H1 (cell line): Measurements from ENCODE around the gene CYBRD1. TPM values are rescaled to one million over a fixed set of nuclear protein-coding genes. Genes with fewer than 3 reads are reported as not detected.
A peak's percentile ranks its signal among the peaks of the same experiment; 100 is the strongest.

ENCODE experiments used
- CTCF ChIA-PET: fragments of 300-600 bp; sonication (Branson Sonifier 250); formaldehyde crosslinking; loops from one replicate; lab custom pipeline; 2021; ENCODE audit not compliant: partially characterized antibody; lab: Charles Lee
- POLR2A ChIA-PET: fragments of 300-600 bp; sonication (Branson Sonifier 250); formaldehyde crosslinking; loops from one replicate; lab custom pipeline; 2021; ENCODE audit warnings: inconsistent platforms; ENCODE audit not compliant: partially characterized antibody; lab: Charles Lee
- DNase-seq, 2 experiments: peaks; one replicate each; pipeline versions ENCODE4 v3.0.0 to v3.0.0-alpha.2; 2010 to 2022; ENCODE audit warnings: low spot score in 2 of 2, low read depth in 1 of 2, mixed read lengths in 1 of 2
- FAIRE-seq: peaks from 2 replicates; lab custom pipeline; 2011; peaks lifted over from hg19 to GRCh38; lab: Jason Lieb, UNC
- H2AFZ ChIP-seq: 2 replicates; pipeline ENCODE4 v1.8.1; 2012; ENCODE audit warnings: low read length, inconsistent platforms
- H2AK5ac ChIP-seq: 2 replicates; pipeline ENCODE4 v1.6.1; 2013; ENCODE audit warnings: low read depth, low read length
- H2BK120ac ChIP-seq: replicated peaks from 2 replicates; pipeline ENCODE3; 2013; ENCODE audit warnings: low read depth, low read length, inconsistent platforms
- H2BK12ac ChIP-seq: 2 replicates; pipeline ENCODE4 v1.6.1; 2013; ENCODE audit warnings: low read depth, low read length
- H2BK15ac ChIP-seq: 2 replicates; pipeline ENCODE4 v1.6.1; 2013; ENCODE audit warnings: low read length
- H2BK20ac ChIP-seq: 2 replicates; pipeline ENCODE4 v1.6.1; 2013; ENCODE audit warnings: low read length
- H2BK5ac ChIP-seq: 2 replicates; pipeline ENCODE4 v1.6.1; 2013; ENCODE audit warnings: low read depth, low read length
- H3K14ac ChIP-seq: 2 replicates; pipeline ENCODE4 v1.6.1; 2013; ENCODE audit warnings: inconsistent platforms; ENCODE audit not compliant: insufficient read length
- H3K18ac ChIP-seq: 2 replicates; pipeline ENCODE4 v1.6.1; 2013; ENCODE audit warnings: low read length; ENCODE audit errors: extremely low read depth
- H3K23ac ChIP-seq: 2 replicates; pipeline ENCODE4 v1.6.1; 2013; ENCODE audit warnings: inconsistent platforms; ENCODE audit not compliant: insufficient read length
- H3K23me2 ChIP-seq: 2 replicates; pipeline ENCODE4 v1.6.1; 2013; ENCODE audit warnings: low read depth, low read length
- H3K27ac ChIP-seq: 2 replicates; pipeline ENCODE4 v1.6.1; 2011; ENCODE audit warnings: low read depth, low read length, inconsistent platforms
- H3K27me3 ChIP-seq, 4 experiments: replicated peaks in 1 of 4; 1 replicate in 1 of 4; 2 replicates in 3 of 4; pipeline versions ENCODE4 v1.6.1 to v1.8.1; 2011 to 2013; ENCODE audit warnings: low read length in 3 of 4, mild to moderate bottlenecking in 3 of 4, inconsistent platforms in 2 of 4, mixed read lengths in 2 of 4, moderate library complexity in 1 of 4; ENCODE audit not compliant: control insufficient read depth in 3 of 4, insufficient read depth in 3 of 4; ENCODE audit errors: extremely low read depth in 1 of 4
- H3K36me3 ChIP-seq, 4 experiments: 2 replicates each; pipeline versions ENCODE4 v1.6.1 to v1.8.1; 2011 to 2013; ENCODE audit warnings: mild to moderate bottlenecking in 4 of 4, low read length in 3 of 4, moderate library complexity in 2 of 4, control low read depth in 1 of 4, inconsistent platforms in 1 of 4; ENCODE audit not compliant: insufficient read depth in 4 of 4, control insufficient read depth in 2 of 4
- H3K4ac ChIP-seq: replicated peaks from 2 replicates; pipeline ENCODE3; 2013; ENCODE audit warnings: low read length, low read depth, mixed read lengths, inconsistent platforms; ENCODE audit not compliant: insufficient read length
- H3K4me1 ChIP-seq, 4 experiments: replicated peaks in 1 of 4; 1 replicate in 1 of 4; 2 replicates in 3 of 4; pipeline versions ENCODE4 v1.6.1 to v1.8.1; 2011 to 2013; ENCODE audit warnings: low read length in 3 of 4, inconsistent platforms in 2 of 4, mixed read lengths in 1 of 4; ENCODE audit not compliant: insufficient read depth in 4 of 4, control insufficient read depth in 3 of 4
- H3K4me2 ChIP-seq, 2 experiments: 2 replicates each; pipeline versions ENCODE4 v1.6.1 to v1.8.1; 2011 to 2013; ENCODE audit warnings: low read depth in 2 of 2, low read length in 2 of 2, control low read depth in 1 of 2, inconsistent platforms in 1 of 2, mild to moderate bottlenecking in 1 of 2; ENCODE audit not compliant: insufficient read depth in 1 of 2
- H3K4me3 ChIP-seq, 4 experiments: fragments of 200-600, 300-600 bp in 1 of 4; sonication (generic), shearing (Covaris generic), sonication (Bioruptor Twin) in 1 of 4; 2 replicates each; pipeline versions ENCODE4 v1.5.1 to v1.8.1; 2011 to 2016; ENCODE audit warnings: low read length in 4 of 4, low read depth in 3 of 4, control low read depth in 2 of 4, inconsistent platforms in 2 of 4, mild to moderate bottlenecking in 2 of 4, mixed read lengths in 1 of 4, moderate library complexity in 1 of 4; ENCODE audit not compliant: insufficient read depth in 2 of 4; ENCODE audit errors: extremely low read depth in 1 of 4
- H3K56ac ChIP-seq: replicated peaks from 2 replicates; pipeline ENCODE3; 2013; ENCODE audit warnings: low read depth, mild to moderate bottlenecking, mixed read lengths, low read length, inconsistent platforms; ENCODE audit not compliant: insufficient read length
- H3K79me1 ChIP-seq: 2 replicates; pipeline ENCODE4 v1.6.1; 2013; ENCODE audit warnings: low read depth, low read length, control low read depth
- H3K79me2 ChIP-seq, 2 experiments: 2 replicates each; pipeline versions ENCODE4 v1.6.1 to v1.8.1; 2012 to 2013; ENCODE audit warnings: low read length in 2 of 2, mild to moderate bottlenecking in 2 of 2, inconsistent platforms in 1 of 2; ENCODE audit not compliant: insufficient read depth in 2 of 2, control insufficient read depth in 1 of 2
- H3K9ac ChIP-seq, 4 experiments: replicated peaks in 1 of 4; 1 replicate in 1 of 4; 2 replicates in 3 of 4; pipeline versions ENCODE4 v1.6.1 to v1.8.1; 2011 to 2013; ENCODE audit warnings: low read depth in 3 of 4, low read length in 3 of 4, control low read depth in 2 of 4, mild to moderate bottlenecking in 2 of 4, moderate library complexity in 2 of 4, inconsistent platforms in 1 of 4; ENCODE audit errors: extremely low read depth in 1 of 4
- H3K9me3 ChIP-seq, 2 experiments: 2 replicates each; pipeline versions ENCODE4 v1.6.1 to v1.8.1; 2012 to 2013; ENCODE audit warnings: mild to moderate bottlenecking in 2 of 2, moderate library complexity in 2 of 2, control low read depth in 1 of 2, inconsistent platforms in 1 of 2, low read depth in 1 of 2, low read length in 1 of 2, mixed read lengths in 1 of 2; ENCODE audit not compliant: insufficient read depth in 2 of 2
- H4K20me1 ChIP-seq, 2 experiments: replicated peaks in 1 of 2; 2 replicates each; pipeline versions ENCODE3 to v1.8.1; 2011 to 2013; ENCODE audit warnings: inconsistent platforms in 2 of 2, low read length in 2 of 2, mild to moderate bottlenecking in 1 of 2; ENCODE audit not compliant: insufficient read depth in 2 of 2, control insufficient read depth in 1 of 2
- H4K5ac ChIP-seq: 2 replicates; pipeline ENCODE4 v1.6.1; 2013; ENCODE audit warnings: low read length, low read depth, mixed read lengths, inconsistent platforms; ENCODE audit not compliant: insufficient read length
- H4K8ac ChIP-seq: 2 replicates; pipeline ENCODE4 v1.8.0; 2013; ENCODE audit warnings: mild to moderate bottlenecking, moderate library complexity, low read length, inconsistent platforms; ENCODE audit not compliant: insufficient read depth; ENCODE audit errors: extremely low read depth
- H4K91ac ChIP-seq: replicated peaks from 2 replicates; pipeline ENCODE3; 2013; ENCODE audit warnings: low read length, mixed read lengths, inconsistent platforms; ENCODE audit not compliant: insufficient read length
- BRCA1 ChIP-seq: IDR thresholded peaks from 2 replicates; pipeline ENCODE4 v1.6.1; 2012; ENCODE audit warnings: low read depth, low read length, improper control_type of control experiment
- CHD2 ChIP-seq: IDR thresholded peaks from 2 replicates; pipeline ENCODE4 v1.6.1; 2012; ENCODE audit warnings: low read length, improper control_type of control experiment
- EZH2 ChIP-seq: fragments of 200-600 bp; sonication (generic); IDR thresholded peaks from 2 replicates; pipeline ENCODE4 v1.7.1; 2012; ENCODE audit warnings: low read depth, mild to moderate bottlenecking, moderate library complexity, low read length, inconsistent platforms; ENCODE audit not compliant: severe bottlenecking
- FOSL1 ChIP-seq: IDR thresholded peaks from 2 replicates; pipeline ENCODE4 v1.6.1; 2011; ENCODE audit warnings: mild to moderate bottlenecking, low read depth, low read length, moderate library complexity; ENCODE audit not compliant: insufficient read depth
- HDAC6 ChIP-seq: IDR thresholded peaks from one replicate; pipeline ENCODE4 v1.7.1; 2012; ENCODE audit warnings: low read depth, mild to moderate bottlenecking, inconsistent platforms, low read length, moderate library complexity
- JUN ChIP-seq: IDR thresholded peaks from 2 replicates; pipeline ENCODE4 v1.6.1; 2011; ENCODE audit warnings: low read depth, mild to moderate bottlenecking, improper control_type of control experiment, low read length
- JUND ChIP-seq: IDR thresholded peaks from 2 replicates; pipeline ENCODE4 v1.6.1; 2011; ENCODE audit warnings: mild to moderate bottlenecking, improper control_type of control experiment, low read length
- RBBP5 ChIP-seq: IDR thresholded peaks from 2 replicates; pipeline ENCODE4 v1.7.1; 2012; ENCODE audit warnings: low read depth, mild to moderate bottlenecking, inconsistent platforms, low read length, moderate library complexity, borderline replicate concordance
- SP1 ChIP-seq: IDR thresholded peaks from 2 replicates; pipeline ENCODE4 v1.6.1; 2011; ENCODE audit warnings: low read depth, low read length
- TAF7 ChIP-seq: optimal IDR thresholded peaks from 2 replicates; pipeline ENCODE3; 2011; ENCODE audit warnings: low read depth, mild to moderate bottlenecking, inconsistent platforms, low read length, moderate library complexity, borderline replicate concordance
- TBP ChIP-seq: IDR thresholded peaks from 2 replicates; pipeline ENCODE4 v1.6.1; 2011; ENCODE audit warnings: low read depth, low read length, improper control_type of control experiment
- WGBS, 2 experiments: shearing (Covaris generic) in 1 of 2; methylation state at CpG; one replicate each; pipeline versions ENCODE4 v1.1.6 to v1.1.7; 2013 to 2015; ENCODE audit warnings: low lambda C conversion rate in 2 of 2, mixed read lengths in 2 of 2, inconsistent platforms in 1 of 2, low coverage in 1 of 2, missing lambda C conversion rate in 1 of 2; ENCODE audit not compliant: insufficient replicate concordance in 2 of 2, insufficient coverage in 1 of 2, insufficient read length in 1 of 2; ENCODE audit errors: extremely low coverage in 1 of 2, missing lambda C conversion rate in 1 of 2; 5-methylcytosine and 5-hydroxymethylcytosine counted together
- polyA plus RNA-seq, 7 experiments: library from polyadenylated mRNA; depleted of rRNA in 3 of 7; stranded (reverse) in 5 of 7; unstranded in 2 of 7; fragments of >200 nt in 5 of 7; fragments of 200-250 nt in 2 of 7; gene quantifications; 1 replicate in 5 of 7; 2 replicates in 1 of 7; 4 replicates in 1 of 7; pipeline versions ENCODE4 v1.2.1 to v1.2.3, GENCODE V29; 2011 to 2013; ENCODE audit warnings: missing spikeins in 2 of 7, mixed read lengths in 2 of 7
- total RNA-seq: library from RNA; stranded (reverse); fragmentation: NEBNext Ultra II Directional; extraction: Animal tissue kit (Norgen Biotek cat#: 25700); gene quantifications from 2 replicates; pipeline ENCODE4 v1.2.1, GENCODE V29; 2021

CYBRD1 gene
- total and polyA plus RNA-seq, 2 of the 8 experiments (the other 6 are each of a cell fraction or from before 2014, with no cell fraction given), result 10.7 to 12.6 TPM

DNA sequence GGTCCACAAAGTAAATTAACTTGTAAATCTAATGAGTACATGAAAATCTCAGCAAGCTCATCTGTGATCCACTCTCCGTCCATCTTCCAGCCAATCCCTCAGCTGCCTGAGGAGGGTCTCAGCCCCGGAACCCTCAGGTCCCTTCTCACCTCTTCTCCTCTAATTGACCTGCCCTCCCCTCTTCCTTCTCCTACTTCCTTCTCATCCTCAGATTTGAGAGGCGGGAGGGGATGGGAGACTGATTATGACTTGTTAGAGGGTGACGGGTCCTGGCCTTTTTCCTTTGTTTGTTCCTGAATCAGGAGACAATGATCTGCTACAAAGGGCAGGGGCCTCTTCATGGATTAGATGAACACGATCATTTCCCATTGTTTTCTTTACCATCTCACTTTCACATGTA lies 80.1 kb downstream of the CYBRD1 start:
- ChIA-PET CTCF (interaction anchor here (1.0 to 2.0 kb wide), 4 partner anchors 11 to 525 kb away, joined by 3 to 9 read pairs (median 3); no protein-coding TSS in a partner anchor), POLR2A (no interaction called here)
- Histone ChIP-seq H2BK120ac (no peak overlapping the region), H3K79me1 (no peaks in the 10 kb centered on the region), H3K27ac (no peak overlapping the region), H2BK12ac (no peak overlapping the region), H3K9me3 (no peaks in the 10 kb centered on the region), H2BK15ac (no peak overlapping the region), H3K27me3 (no peaks in the 10 kb centered on the region), H3K79me2 (no peaks in the 10 kb centered on the region), H3K36me3 (no peaks in the 10 kb centered on the region), H3K14ac (no peak overlapping the region), H3K18ac (no peak overlapping the region), H3K4ac (no peak overlapping the region), H4K20me1 (no peaks in the 10 kb centered on the region), H2BK5ac (no peak overlapping the region), H4K5ac (no peak overlapping the region), H4K8ac (no peak overlapping the region), H3K4me3 (no peak overlapping the region), H3K9ac (no peak overlapping the region), H2AK5ac (no peak overlapping the region), H4K91ac (no peak overlapping the region), H3K56ac (no peak overlapping the region), H2BK20ac (no peak overlapping the region), H2AFZ (peak overlapping the region; percentile 51; the same call in 1 of the 2 replicates), H3K4me2 (no peak overlapping the region), H3K23me2 (no peaks in the 10 kb centered on the region), H3K4me1 (no peaks in the 10 kb centered on the region), H3K23ac (no peak overlapping the region)
- WGBS, 2 experiments, result 86% methylated on average over 5 of the region's 5 CpGs; no CpG with 5 or more reads in 1 of the 2 experiments
- no peak for DNase-seq
- no peak for FAIRE-seq
- TF ChIP-seq TAF7 (no peak), TBP (no peak), RBBP5 (no peak), BRCA1 (no peak), JUN (no peak), SP1 (no peak), HDAC6 (no peak), FOSL1 (no peak), CHD2 (no peak), JUND (no peak), EZH2 (no peak)
